Lung (tissue), 12 donors: Measurements from ENCODE around the gene NOL7. TPM values are rescaled to one million over a fixed set of nuclear protein-coding genes. Genes with fewer than 3 reads are reported as not detected.

Source experiments
- ATAC-seq: fragments of 200-7000 bp; cut with Tn5 transposase; one replicate; pipeline ENCODE4 v1.9.1; 2020; ENCODE audit warnings: moderate number of reproducible peaks; ENCODE audit not compliant: insufficient read depth, low FRiP score
- DNase-seq, 3 donors: peaks; one replicate each; pipeline ENCODE4 v3.0.0-alpha.2; 2013 to 2017
- H3K27ac ChIP-seq, 2 donors: one replicate each; pipeline ENCODE4 v1.5.1; 2013; ENCODE audit warnings: mild to moderate bottlenecking in 2 of 2, moderate library complexity in 2 of 2, control low read depth in 1 of 2, inconsistent platforms in 1 of 2, low read depth in 1 of 2, low read length in 1 of 2
- H3K27me3 ChIP-seq, 3 donors: one replicate each; pipeline ENCODE4 v1.5.1; 2013; ENCODE audit warnings: low read length in 2 of 3; ENCODE audit not compliant: control insufficient read depth in 3 of 3, insufficient read depth in 3 of 3
- H3K36me3 ChIP-seq, 4 donors: one replicate each; pipeline ENCODE4 v1.5.1; 2013; ENCODE audit warnings: low read length in 4 of 4, mild to moderate bottlenecking in 1 of 4, moderate library complexity in 1 of 4; ENCODE audit not compliant: control insufficient read depth in 4 of 4, insufficient read depth in 4 of 4
- H3K4me1 ChIP-seq, 5 donors: one replicate each; pipeline ENCODE4 v1.5.1; 2013; ENCODE audit warnings: low read length in 5 of 5, mild to moderate bottlenecking in 2 of 5, moderate library complexity in 1 of 5; ENCODE audit not compliant: control insufficient read depth in 5 of 5, insufficient read depth in 5 of 5
- H3K4me3 ChIP-seq: one replicate; pipeline ENCODE4 v1.5.1; 2013; ENCODE audit warnings: mild to moderate bottlenecking, control low read depth, moderate library complexity
- H3K9ac ChIP-seq, 2 donors: one replicate each; pipeline ENCODE4 v1.5.1; 2013; ENCODE audit warnings: low read length in 2 of 2, control low read depth in 1 of 2; ENCODE audit not compliant: insufficient read depth in 1 of 2
- H3K9me3 ChIP-seq, 4 donors: one replicate each; pipeline ENCODE4 v1.5.1; 2013; ENCODE audit warnings: low read length in 3 of 4, mild to moderate bottlenecking in 1 of 4, moderate library complexity in 1 of 4; ENCODE audit not compliant: control insufficient read depth in 4 of 4, insufficient read depth in 3 of 4
- WGBS, 2 donors: extraction: QIAGEN DNeasy Blood & Tissue Kit; methylation state at CpG; one replicate each; pipeline ENCODE4 v1.1.7; 2013; 5-methylcytosine and 5-hydroxymethylcytosine counted together
- polyA plus RNA-seq, 2 donors: library from polyadenylated mRNA; stranded (reverse); fragments of 200-250 nt; gene quantifications; one replicate each; pipeline ENCODE4 v1.2.1, GENCODE V29; 2013
- total RNA-seq, 2 donors: library from RNA; depleted of rRNA in 1 of 2; stranded (reverse); fragments of >200 nt in 1 of 2; gene quantifications; one replicate each; pipeline ENCODE4 v1.2.1, GENCODE V29; 2014 to 2021
- TF ChIP-seq, protein P1 (sequence below): IDR thresholded peaks from 2 replicates; pipeline ENCODE4 v1.5.1; 2012; ENCODE audit warnings: mild to moderate bottlenecking; ENCODE audit errors: control extremely low read depth, extremely low read depth
- donor health status: control.
- donor health status: control.
- donor health status: Bipolar disorder and iron deficiency.
- donor health status: healthy.
- donor health status: DM: yes; HTN: yes; CAD: no.

The NOL7 gene
- total and polyA plus RNA-seq, 4 donors, result 48.0 to 75.8 (median 57.5) TPM

- H3K4me1 ChIP-seq, result no peaks in the 10 kb centered on the region
- no peaks in the 10 kb centered on the region for H3K9me3 ChIP-seq
- H3K36me3 ChIP-seq, result peaks cover 8 to 26% (median 10%) of the 10 kb centered on the region in 4 donors
- TF ChIP-seq, protein P1, sequence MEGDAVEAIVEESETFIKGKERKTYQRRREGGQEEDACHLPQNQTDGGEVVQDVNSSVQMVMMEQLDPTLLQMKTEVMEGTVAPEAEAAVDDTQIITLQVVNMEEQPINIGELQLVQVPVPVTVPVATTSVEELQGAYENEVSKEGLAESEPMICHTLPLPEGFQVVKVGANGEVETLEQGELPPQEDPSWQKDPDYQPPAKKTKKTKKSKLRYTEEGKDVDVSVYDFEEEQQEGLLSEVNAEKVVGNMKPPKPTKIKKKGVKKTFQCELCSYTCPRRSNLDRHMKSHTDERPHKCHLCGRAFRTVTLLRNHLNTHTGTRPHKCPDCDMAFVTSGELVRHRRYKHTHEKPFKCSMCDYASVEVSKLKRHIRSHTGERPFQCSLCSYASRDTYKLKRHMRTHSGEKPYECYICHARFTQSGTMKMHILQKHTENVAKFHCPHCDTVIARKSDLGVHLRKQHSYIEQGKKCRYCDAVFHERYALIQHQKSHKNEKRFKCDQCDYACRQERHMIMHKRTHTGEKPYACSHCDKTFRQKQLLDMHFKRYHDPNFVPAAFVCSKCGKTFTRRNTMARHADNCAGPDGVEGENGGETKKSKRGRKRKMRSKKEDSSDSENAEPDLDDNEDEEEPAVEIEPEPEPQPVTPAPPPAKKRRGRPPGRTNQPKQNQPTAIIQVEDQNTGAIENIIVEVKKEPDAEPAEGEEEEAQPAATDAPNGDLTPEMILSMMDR, result no peak
- no peaks in the 10 kb centered on the region for H3K27me3 ChIP-seq
- H3K4me3 ChIP-seq, result no peak overlapping the region
- H3K27ac ChIP-seq, result no peak overlapping the region
- no peak overlapping the region for H3K9ac ChIP-seq
- 88 to 92% methylated on average over 2 of the region's 2 CpGs for WGBS, 2 donors
- ATAC-seq, result no peak
- DNase-seq, result no peak
These were observed 10.4 kb upstream of the NOL7 start for GRCh38 chr6:13604546-13605416.

DNA sequence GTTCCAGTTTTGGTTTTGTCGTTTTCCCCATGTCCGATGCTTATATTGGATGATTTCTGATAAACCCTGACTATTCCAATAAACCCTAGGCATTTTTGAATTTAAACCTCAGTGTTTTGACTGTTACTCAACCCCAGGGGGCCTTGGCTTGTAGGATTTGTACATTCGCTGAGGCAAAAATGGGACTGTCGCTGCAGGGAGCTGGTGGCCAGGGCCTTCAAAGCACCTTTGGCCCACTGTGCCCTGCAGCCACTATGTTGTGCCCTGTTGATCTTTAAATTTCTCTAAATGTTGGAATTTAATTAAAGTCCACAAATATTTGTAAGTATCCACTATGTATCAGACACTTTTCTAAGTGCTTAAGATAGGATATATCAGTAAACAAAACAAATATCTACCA is 9.5 kb upstream of the NOL7 start:
- ATAC-seq (no peak), DNase-seq (no peak)
- no peak overlapping the region for H3K27ac ChIP-seq
- H3K4me3 ChIP-seq, result no peak overlapping the region
- H3K9ac ChIP-seq, result no peak overlapping the region
- no peaks in the 10 kb centered on the region for H3K27me3 ChIP-seq
- peaks cover 7 to 24% (median 9%) of the 10 kb centered on the region in 4 donors for H3K36me3 ChIP-seq
- TF ChIP-seq, protein P1, result no peak
- no peaks in the 10 kb centered on the region for H3K9me3 ChIP-seq
- 98% methylated on average over 4 of the region's 4 CpGs for WGBS, 2 donors
- H3K4me1 ChIP-seq, result no peaks in the 10 kb centered on the region

DNA sequence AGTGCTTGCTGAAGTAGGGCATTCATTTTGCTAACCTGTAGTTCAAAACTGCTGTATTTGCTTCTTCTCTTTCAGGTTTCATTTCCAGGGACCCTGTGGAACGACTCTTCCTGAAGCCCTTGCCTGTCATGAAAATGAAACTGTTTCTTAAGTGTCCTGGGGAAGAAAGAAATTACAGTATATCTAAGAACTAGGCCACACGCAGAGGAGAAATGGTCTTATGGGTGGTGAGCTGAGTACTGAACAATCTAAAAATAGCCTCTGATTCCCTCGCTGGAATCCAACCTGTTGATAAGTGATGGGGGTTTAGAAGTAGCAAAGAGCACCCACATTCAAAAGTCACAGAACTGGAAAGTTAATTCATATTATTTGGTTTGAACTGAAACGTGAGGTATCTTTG is 3.4 kb upstream of the NOL7 start:
- Histone ChIP-seq H3K27ac (peak overlapping the region in 1 of 2 donors; percentile 91), H3K27me3 (no peaks in the 10 kb centered on the region), H3K4me3 (no peak overlapping the region), H3K9me3 (no peaks in the 10 kb centered on the region), H3K36me3 (peaks cover 0 to 10% (median 3%) of the 10 kb centered on the region in 4 donors), H3K9ac (no peak overlapping the region), H3K4me1 (peaks cover 0 to 14% (median 3%) of the 10 kb centered on the region in 5 donors)
- WGBS, 2 donors, result 53 to 56% methylated on average over 4 of the region's 4 CpGs
- TF ChIP-seq, protein P1, result no peak
- DNase-seq, result peak in 1 of 3 donors; percentile 27
- ATAC-seq, result no peak
